ENCODE data around the gene PTPN20. TPM values are rescaled to one million over a fixed set of nuclear protein-coding genes. Genes with fewer than 3 reads are reported as not detected.

Gene PTPN20
- total and polyA plus RNA-seq, 10 donors: 0.39 to 13.9 (median 2.8) TPM

- intact Hi-C loops (cut with DNase I; ENCODE audit: low total_unique reads): no loop called here
- no peaks in the 10 kb centered on the region for H3K4me1 ChIP-seq
- no peak overlapping the region for H3K27ac ChIP-seq
- no peak for TF ChIP-seq CTCF (IDR thresholded peaks at IDR 0.05 in 8 of 11, conservative IDR thresholded peaks at IDR 0.05 in 3 of 11)
- DNase-seq: no peak
- no peaks in the 10 kb centered on the region for H3K27me3 ChIP-seq (replicated peaks in 1 of 7)
- no peaks in the 10 kb centered on the region for H3K9me3 ChIP-seq
- H3K36me3 ChIP-seq: no peaks in the 10 kb centered on the region
- H3K4me3 ChIP-seq: no peak overlapping the region
- WGBS, 5 donors: 72 to 92% (median 78%) methylated on average over 4 of the region's 4 CpGs
Observed at GRCh38 chr10:47039562-47039913, 128.3 kb downstream of the PTPN20 start.

- 84 to 94% (median 91%) methylated on average over 9 of the region's 9 CpGs for WGBS, 5 donors
- DNase-seq: peak; percentile 67
- no peak overlapping the region for H3K4me3 ChIP-seq
- no peaks in the 10 kb centered on the region for H3K4me1 ChIP-seq
- H3K27ac ChIP-seq: no peak overlapping the region
- no peaks in the 10 kb centered on the region for H3K36me3 ChIP-seq
- intact Hi-C loops (cut with DNase I; ENCODE audit: low total_unique reads): no loop called here
- no peaks in the 10 kb centered on the region for H3K27me3 ChIP-seq (replicated peaks in 1 of 7)
- TF ChIP-seq CTCF (IDR thresholded peaks at IDR 0.05 in 8 of 11, conservative IDR thresholded peaks at IDR 0.05 in 3 of 11) (no peak), POLR2A (IDR thresholded peaks at IDR 0.05) (no peak), POLR2AphosphoS5 (IDR thresholded peaks at IDR 0.05) (no peak)
- no peaks in the 10 kb centered on the region for H3K9me3 ChIP-seq
Observed at GRCh38 chr10:47040041-47040491, 128.8 kb downstream of the PTPN20 start.

- Histone ChIP-seq H3K9me3 (no peaks in the 10 kb centered on the region), H3K27ac (no peak overlapping the region), H3K27me3 (replicated peaks in 1 of 7) (no peaks in the 10 kb centered on the region), H3K4me1 (no peaks in the 10 kb centered on the region), H3K36me3 (no peaks in the 10 kb centered on the region), H3K4me3 (no peak overlapping the region)
- DNase-seq: no peak
- 83 to 91% (median 87%) methylated on average over 4 of the region's 4 CpGs for WGBS, 5 donors
- TF ChIP-seq POLR2A (IDR thresholded peaks at IDR 0.05): no peak
- intact Hi-C loops (cut with DNase I; ENCODE audit: low total_unique reads): no loop called here
Observed at GRCh38 chr10:47040681-47041080, 129.5 kb downstream of the PTPN20 start.

- intact Hi-C loops (cut with DNase I; ENCODE audit: low total_unique reads): no loop called here
- 73 to 90% (median 84%) methylated on average over 4 of the region's 4 CpGs for WGBS, 5 donors
- Histone ChIP-seq H3K27me3 (replicated peaks in 1 of 7) (no peaks in the 10 kb centered on the region), H3K4me3 (no peak overlapping the region), H3K36me3 (no peaks in the 10 kb centered on the region), H3K4me1 (no peaks in the 10 kb centered on the region), H3K9me3 (no peaks in the 10 kb centered on the region), H3K27ac (no peak overlapping the region)
- TF ChIP-seq CTCF (IDR thresholded peaks at IDR 0.05 in 8 of 11, conservative IDR thresholded peaks at IDR 0.05 in 3 of 11) (no peak), POLR2AphosphoS5 (IDR thresholded peaks at IDR 0.05) (no peak), POLR2A (IDR thresholded peaks at IDR 0.05) (no peak)
- no peak for DNase-seq
Observed at GRCh38 chr10:47041396-47042198, 130.4 kb downstream of the PTPN20 start.

- TF ChIP-seq POLR2A (IDR thresholded peaks at IDR 0.05) (no peak), POLR2AphosphoS5 (IDR thresholded peaks at IDR 0.05) (no peak), CTCF (IDR thresholded peaks at IDR 0.05 in 8 of 11, conservative IDR thresholded peaks at IDR 0.05 in 3 of 11) (no peak)
- intact Hi-C loops (cut with DNase I; ENCODE audit: low total_unique reads): no loop called here
- WGBS, 5 donors: 77 to 98% (median 84%) methylated on average over 5 of the region's 5 CpGs
- peak; percentile 44 for DNase-seq
- Histone ChIP-seq H3K27ac (no peak overlapping the region), H3K4me3 (no peak overlapping the region), H3K36me3 (no peaks in the 10 kb centered on the region), H3K4me1 (no peaks in the 10 kb centered on the region), H3K9me3 (no peaks in the 10 kb centered on the region), H3K27me3 (replicated peaks in 1 of 7) (no peaks in the 10 kb centered on the region)
Observed at GRCh38 chr10:47042199-47042473, 130.9 kb downstream of the PTPN20 start.
